ENCODE data around the gene CACNB4.

Gene CACNB4

GRCh38 chr2:152089238-152089637 lies 9.6 kb downstream of the CACNB4 start:
- in situ Hi-C loops (cut with MboI; ENCODE audit: low sequenced_read_pairs), result no loop called here

DNA sequence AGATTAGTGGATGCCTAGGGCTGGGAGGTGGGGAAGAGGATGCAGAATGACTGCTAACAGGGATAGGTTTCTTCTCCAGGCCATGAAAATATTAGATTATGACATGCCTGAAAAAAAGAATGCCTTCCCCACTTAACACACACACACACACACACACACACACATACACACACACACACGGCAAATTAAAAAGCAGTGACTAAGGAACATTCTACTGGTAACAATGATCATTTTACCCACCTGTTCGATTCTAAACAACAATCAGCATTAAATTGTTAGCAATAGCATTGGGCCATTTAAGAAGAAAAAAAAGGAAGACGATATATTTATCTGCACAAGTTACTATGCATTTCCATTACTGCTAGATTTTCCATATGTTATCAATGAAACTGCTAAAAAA lies 10.8 kb downstream of the CACNB4 start:
- in situ Hi-C loops (cut with MboI; ENCODE audit: low sequenced_read_pairs), result no loop called here

- in situ Hi-C loops (cut with MboI; ENCODE audit: low sequenced_read_pairs), result no loop called here
Observed at GRCh38 chr2:152086231-152086630, 12.6 kb downstream of the CACNB4 start.

DNA sequence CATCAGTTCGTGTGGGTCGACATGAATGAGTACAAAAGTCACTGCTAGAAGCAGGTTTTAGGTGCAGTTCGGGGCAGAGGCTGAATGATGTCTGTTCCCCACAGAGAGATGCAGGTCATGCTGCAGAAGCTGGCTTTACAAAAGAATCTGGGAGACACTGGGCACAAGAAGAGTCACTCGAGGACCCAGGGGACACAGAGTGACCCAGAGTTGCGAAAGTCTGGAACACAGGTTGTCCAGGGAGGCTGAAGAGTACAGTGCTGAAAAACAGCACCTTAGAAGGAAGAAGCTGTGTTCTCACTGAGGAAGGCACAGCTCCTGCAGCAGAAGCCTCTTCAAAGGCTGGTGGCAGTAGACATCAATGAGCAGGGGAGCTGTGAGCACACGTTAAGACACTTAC lies 14.8 kb downstream of the CACNB4 start:
- in situ Hi-C loops (cut with MboI; ENCODE audit: low sequenced_read_pairs), result no loop called here

DNA sequence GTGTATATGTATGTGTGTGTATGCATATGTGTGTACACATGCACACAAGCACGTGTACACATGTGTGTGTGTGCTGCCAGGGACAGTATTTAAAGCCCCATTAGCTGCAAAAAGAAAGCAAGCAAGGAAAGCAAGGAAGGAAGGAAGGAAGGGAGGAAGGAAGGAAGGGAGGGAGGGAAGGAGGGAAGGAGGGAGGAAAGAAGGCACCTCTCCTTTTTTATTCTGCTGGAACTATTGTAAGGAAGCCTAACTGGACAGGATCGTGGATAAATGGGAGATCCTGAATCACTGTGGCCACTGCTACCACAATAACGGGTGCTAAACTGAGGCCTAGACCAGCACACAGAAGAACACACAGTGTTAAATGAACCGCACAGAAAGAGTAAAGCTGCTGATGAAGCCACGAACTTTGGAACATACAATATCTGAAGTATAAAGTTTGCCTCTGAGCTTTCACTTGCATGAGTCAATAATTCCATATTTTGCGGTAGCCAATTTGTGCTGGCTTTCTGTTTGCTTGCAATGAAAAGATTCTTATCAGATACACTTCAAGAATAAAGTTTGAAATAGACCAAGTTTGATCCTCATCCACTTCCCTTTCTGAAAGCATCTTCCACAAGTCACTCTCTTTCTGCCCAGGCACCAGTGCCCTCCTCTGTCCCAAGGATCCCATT lies 15.5 kb downstream of the CACNB4 start:
- in situ Hi-C loops (cut with MboI; ENCODE audit: low sequenced_read_pairs), result no loop called here

GRCh38 chr2:152078662-152079061 lies 20.2 kb downstream of the CACNB4 start:
- in situ Hi-C loops (cut with MboI; ENCODE audit: low sequenced_read_pairs), result no loop called here

DNA sequence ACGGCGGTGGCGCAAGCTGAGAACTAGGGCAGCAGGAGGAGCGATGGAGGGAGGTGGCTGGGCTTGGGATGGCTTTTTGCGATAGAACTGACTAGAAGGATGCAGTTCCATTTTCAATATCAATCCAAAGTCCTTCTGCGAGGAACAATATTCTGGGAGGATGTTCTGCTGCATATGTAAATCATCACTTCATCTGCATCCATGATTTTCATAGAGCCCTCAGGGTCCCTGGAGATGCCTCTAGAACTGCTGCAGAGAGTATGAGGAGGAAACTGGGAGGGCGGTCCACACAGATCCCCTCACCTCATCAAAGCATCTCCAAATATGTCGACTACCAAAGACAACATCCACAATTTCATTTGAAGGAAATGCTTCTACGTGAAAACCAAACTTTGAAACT lies 20.8 kb downstream of the CACNB4 start:
- in situ Hi-C loops (cut with MboI; ENCODE audit: low sequenced_read_pairs), result no loop called here

GRCh38 chr2:152075461-152076050 lies 23.3 kb downstream of the CACNB4 start:
- in situ Hi-C loops (cut with MboI; ENCODE audit: low sequenced_read_pairs), result no loop called here

- in situ Hi-C loops (cut with MboI; ENCODE audit: low sequenced_read_pairs), result no loop called here
Observed at GRCh38 chr2:152072011-152072410, 26.8 kb downstream of the CACNB4 start.

GRCh38 chr2:152071518-152071917 lies 27.3 kb downstream of the CACNB4 start:
- in situ Hi-C loops (cut with MboI; ENCODE audit: low sequenced_read_pairs), result no loop called here

GRCh38 chr2:152071092-152071491 lies 27.8 kb downstream of the CACNB4 start:
- in situ Hi-C loops (cut with MboI; ENCODE audit: low sequenced_read_pairs), result no loop called here

- in situ Hi-C loops (cut with MboI; ENCODE audit: low sequenced_read_pairs), result no loop called here
Observed at GRCh38 chr2:152068226-152068625, 30.6 kb downstream of the CACNB4 start.

GRCh38 chr2:152067823-152068222 lies 31.0 kb downstream of the CACNB4 start:
- in situ Hi-C loops (cut with MboI; ENCODE audit: low sequenced_read_pairs), result no loop called here

GRCh38 chr2:152065945-152066344 lies 32.9 kb downstream of the CACNB4 start:
- in situ Hi-C loops (cut with MboI; ENCODE audit: low sequenced_read_pairs), result no loop called here

DNA sequence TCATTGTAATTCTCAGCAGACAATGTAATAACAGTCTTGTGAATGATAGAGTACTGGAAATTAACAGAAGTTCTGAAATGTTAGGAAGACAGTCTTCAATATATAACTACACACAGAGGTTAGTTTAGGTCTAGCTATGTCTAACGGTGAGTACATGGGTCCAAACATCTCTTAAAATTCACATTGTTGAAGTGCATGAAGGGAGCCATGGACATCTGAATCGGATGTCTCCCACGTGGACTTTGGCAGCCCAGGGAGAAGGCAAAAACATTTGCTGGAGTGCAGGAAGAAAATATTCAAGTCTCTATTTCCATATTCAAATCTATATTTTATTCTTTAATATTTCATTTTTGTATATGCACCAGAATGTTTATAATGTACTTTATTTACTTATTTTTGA lies 34.8 kb downstream of the CACNB4 start:
- in situ Hi-C loops (cut with MboI; ENCODE audit: low sequenced_read_pairs), result no loop called here

GRCh38 chr2:152063325-152063924 lies 35.4 kb downstream of the CACNB4 start:
- in situ Hi-C loops (cut with MboI; ENCODE audit: low sequenced_read_pairs), result no loop called here

GRCh38 chr2:152062125-152063091 lies 36.4 kb downstream of the CACNB4 start:
- in situ Hi-C loops (cut with MboI; ENCODE audit: low sequenced_read_pairs), result no loop called here

GRCh38 chr2:152061383-152061782 lies 37.5 kb downstream of the CACNB4 start:
- in situ Hi-C loops (cut with MboI; ENCODE audit: low sequenced_read_pairs), result no loop called here

DNA sequence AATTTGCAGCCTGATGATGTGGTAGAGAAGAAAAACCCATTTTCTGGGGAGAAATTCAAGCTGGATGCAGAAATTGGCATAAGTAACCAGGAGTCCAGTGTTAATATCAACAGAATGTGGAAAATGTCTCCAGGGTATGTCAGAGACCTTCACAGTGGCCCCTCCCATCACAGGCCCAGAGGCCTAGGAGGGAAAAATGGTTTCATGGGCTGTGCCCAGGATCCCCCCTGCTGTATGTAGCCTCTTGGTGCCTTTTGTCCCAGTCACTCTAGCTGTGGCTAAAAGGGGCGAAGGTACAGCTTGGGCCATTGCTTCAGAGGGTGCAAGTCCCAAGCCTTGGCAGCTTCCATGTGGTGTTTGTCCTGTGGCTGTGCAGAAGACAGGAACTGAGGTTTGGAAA lies 40.2 kb downstream of the CACNB4 start:
- in situ Hi-C loops (cut with MboI; ENCODE audit: low sequenced_read_pairs), result no loop called here

DNA sequence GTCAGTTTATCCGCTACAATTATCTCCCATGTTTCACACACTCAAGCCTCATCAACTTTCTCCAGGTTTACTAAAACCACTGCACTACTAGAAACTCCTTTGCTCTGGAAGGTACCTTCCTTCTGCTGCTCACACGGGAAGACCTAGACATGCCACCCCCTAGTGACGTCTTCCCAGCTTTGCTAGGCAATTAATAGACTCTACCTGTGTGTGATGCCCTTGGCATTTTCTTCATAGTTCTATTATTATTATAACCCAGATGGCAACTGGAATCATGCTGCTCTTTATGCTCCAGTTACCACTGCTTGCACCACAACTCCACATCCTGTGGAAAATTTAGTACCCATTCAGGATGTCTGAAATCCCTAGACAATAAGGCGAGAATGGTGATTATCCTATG lies 42.4 kb downstream of the CACNB4 start:
- in situ Hi-C loops (cut with MboI; ENCODE audit: low sequenced_read_pairs), result no loop called here

- in situ Hi-C loops (cut with MboI; ENCODE audit: low sequenced_read_pairs), result no loop called here
Observed at GRCh38 chr2:152055366-152056108, 43.3 kb downstream of the CACNB4 start.
